Nephron (organoid): Measurements from ENCODE around the gene SRC.

Source experiments
- H3K27ac Mint-ChIP-seq, 3 experiments: 2 replicates each; pipeline ENCODE4 v1.8.0; 2020; ENCODE audit warnings: mixed read lengths in 3 of 3, mild to moderate bottlenecking in 2 of 3, moderate library complexity in 1 of 3
- H3K27me3 Mint-ChIP-seq: 2 replicates; pipeline ENCODE4 v1.8.0; 2021; ENCODE audit warnings: low read depth, mild to moderate bottlenecking, moderate library complexity, mixed read lengths
- H3K36me3 Mint-ChIP-seq: 2 replicates; pipeline ENCODE4 v1.8.0; 2020; ENCODE audit warnings: low read depth, mixed read lengths
- H3K4me1 Mint-ChIP-seq: 2 replicates; pipeline ENCODE4 v1.8.0; 2020; ENCODE audit warnings: mixed read lengths
- H3K4me3 Mint-ChIP-seq, 3 experiments: 2 replicates each; pipeline ENCODE4 v1.8.0; 2020; ENCODE audit warnings: mild to moderate bottlenecking in 3 of 3, mixed read lengths in 3 of 3, moderate library complexity in 2 of 3
- H3K9me3 Mint-ChIP-seq: 2 replicates; pipeline ENCODE4 v1.8.0; 2020; ENCODE audit warnings: mixed read lengths
- TF ChIP-seq, protein P1 (sequence below), 3 experiments: fragments of 200-600 bp; sonication (generic); IDR thresholded peaks; one replicate each; pipeline ENCODE4 v1.5.0; 2021; ENCODE audit warnings: antibody characterized with exemption in 3 of 3; ENCODE audit not compliant: unreplicated experiment in 3 of 3

The SRC gene

GRCh38 chr20:37407019-37407566 is 61.2 kb downstream of the SRC start:
- H3K4me1 Mint-ChIP-seq: peaks cover 49% of the 10 kb centered on the region
- H3K4me3 Mint-ChIP-seq: peak overlapping the region; percentile 52 to 77 (median 64)
- no peaks in the 10 kb centered on the region for H3K9me3 Mint-ChIP-seq
- peak overlapping the region; percentile 82 to 91 (median 88) for H3K27ac Mint-ChIP-seq
- TF ChIP-seq, protein P1, sequence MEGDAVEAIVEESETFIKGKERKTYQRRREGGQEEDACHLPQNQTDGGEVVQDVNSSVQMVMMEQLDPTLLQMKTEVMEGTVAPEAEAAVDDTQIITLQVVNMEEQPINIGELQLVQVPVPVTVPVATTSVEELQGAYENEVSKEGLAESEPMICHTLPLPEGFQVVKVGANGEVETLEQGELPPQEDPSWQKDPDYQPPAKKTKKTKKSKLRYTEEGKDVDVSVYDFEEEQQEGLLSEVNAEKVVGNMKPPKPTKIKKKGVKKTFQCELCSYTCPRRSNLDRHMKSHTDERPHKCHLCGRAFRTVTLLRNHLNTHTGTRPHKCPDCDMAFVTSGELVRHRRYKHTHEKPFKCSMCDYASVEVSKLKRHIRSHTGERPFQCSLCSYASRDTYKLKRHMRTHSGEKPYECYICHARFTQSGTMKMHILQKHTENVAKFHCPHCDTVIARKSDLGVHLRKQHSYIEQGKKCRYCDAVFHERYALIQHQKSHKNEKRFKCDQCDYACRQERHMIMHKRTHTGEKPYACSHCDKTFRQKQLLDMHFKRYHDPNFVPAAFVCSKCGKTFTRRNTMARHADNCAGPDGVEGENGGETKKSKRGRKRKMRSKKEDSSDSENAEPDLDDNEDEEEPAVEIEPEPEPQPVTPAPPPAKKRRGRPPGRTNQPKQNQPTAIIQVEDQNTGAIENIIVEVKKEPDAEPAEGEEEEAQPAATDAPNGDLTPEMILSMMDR (IDR thresholded peaks at IDR 0.05; ENCODE audit: unreplicated experiment in 3 of 3): no peak
- H3K36me3 Mint-ChIP-seq: peaks cover 9% of the 10 kb centered on the region
- H3K27me3 Mint-ChIP-seq: peaks cover 4% of the 10 kb centered on the region

DNA sequence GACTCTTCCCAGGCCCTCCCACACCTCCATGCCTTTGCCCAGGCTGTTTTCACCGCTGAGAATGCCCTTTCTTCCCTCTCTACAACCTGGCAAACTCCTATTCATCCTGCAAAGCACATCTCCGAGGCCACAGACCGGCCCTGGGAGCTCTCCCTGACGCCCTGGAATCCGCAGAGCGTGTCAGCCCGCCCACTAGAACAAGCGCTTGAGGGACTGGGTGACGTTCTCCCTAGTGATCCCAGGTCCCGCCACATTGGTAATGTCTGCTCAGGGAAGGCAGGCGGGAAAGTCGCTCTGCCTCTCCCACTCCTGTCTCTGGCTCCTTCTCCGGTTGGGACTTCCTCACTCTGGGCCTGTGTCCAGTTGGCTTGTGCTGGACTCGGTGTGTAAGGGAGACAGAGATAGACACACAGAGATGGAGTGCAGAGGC is 61.6 kb downstream of the SRC start:
- H3K36me3 Mint-ChIP-seq: peaks cover 7% of the 10 kb centered on the region
- H3K4me1 Mint-ChIP-seq: peaks cover 49% of the 10 kb centered on the region
- peak overlapping the region; percentile 52 to 77 (median 64) for H3K4me3 Mint-ChIP-seq
- peaks cover 4% of the 10 kb centered on the region for H3K27me3 Mint-ChIP-seq
- TF ChIP-seq, protein P1 (IDR thresholded peaks at IDR 0.05; ENCODE audit: unreplicated experiment in 3 of 3): no peak
- no peaks in the 10 kb centered on the region for H3K9me3 Mint-ChIP-seq
- H3K27ac Mint-ChIP-seq: peak overlapping the region; percentile 82 to 91 (median 88)

DNA sequence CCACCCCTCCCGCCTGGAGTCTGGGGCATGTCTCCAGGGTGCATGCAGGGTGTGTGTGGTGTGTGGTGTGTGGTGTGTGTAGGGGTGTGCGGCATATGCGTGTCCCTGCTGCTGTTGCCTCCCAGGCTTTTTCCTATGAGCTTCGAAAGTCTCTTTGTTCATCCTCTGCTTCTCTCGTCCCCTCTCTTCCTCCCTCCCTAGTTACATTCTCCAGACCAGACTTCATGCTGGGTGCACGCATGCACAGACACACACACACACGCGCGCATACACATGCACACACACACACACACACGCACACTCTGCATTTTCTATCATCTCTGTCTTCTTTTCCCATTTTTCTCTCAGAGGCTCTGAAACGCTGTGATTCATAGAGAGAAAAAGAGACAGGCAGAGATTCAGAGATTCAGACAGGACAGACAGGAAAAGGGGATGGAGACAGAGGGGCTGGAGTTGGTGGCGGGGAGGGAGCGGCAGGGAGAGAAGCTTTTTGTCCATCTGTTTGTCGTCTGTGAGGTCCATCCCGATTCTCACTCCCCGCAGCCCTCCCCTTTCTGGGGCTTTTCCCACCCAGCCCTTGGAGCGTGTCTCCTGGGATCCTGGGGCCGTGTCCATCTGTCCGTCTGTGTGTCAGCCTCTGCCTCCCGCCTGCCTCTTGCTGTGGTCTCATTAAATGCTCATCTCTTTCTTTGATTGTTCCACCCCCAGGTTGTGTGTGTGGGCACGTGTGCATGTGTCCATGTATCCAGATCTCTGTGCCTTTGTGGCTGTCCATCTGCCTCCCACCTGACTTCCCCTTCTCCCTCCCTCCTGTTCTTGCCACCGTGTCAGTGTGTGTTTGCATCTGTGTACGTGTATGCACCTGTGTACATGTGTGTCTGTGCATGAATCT is 62.6 kb downstream of the SRC start:
- Mint-ChIP-seq H3K27me3 (peaks cover 5% of the 10 kb centered on the region), H3K4me3 (peak overlapping the region; percentile 45 to 71 (median 49)), H3K9me3 (no peaks in the 10 kb centered on the region), H3K27ac (peak overlapping the region; percentile 82 to 91 (median 88)), H3K36me3 (peaks cover 4% of the 10 kb centered on the region), H3K4me1 (peaks cover 49% of the 10 kb centered on the region)
- TF ChIP-seq, protein P1 (IDR thresholded peaks at IDR 0.05; ENCODE audit: unreplicated experiment in 3 of 3): no peak

DNA sequence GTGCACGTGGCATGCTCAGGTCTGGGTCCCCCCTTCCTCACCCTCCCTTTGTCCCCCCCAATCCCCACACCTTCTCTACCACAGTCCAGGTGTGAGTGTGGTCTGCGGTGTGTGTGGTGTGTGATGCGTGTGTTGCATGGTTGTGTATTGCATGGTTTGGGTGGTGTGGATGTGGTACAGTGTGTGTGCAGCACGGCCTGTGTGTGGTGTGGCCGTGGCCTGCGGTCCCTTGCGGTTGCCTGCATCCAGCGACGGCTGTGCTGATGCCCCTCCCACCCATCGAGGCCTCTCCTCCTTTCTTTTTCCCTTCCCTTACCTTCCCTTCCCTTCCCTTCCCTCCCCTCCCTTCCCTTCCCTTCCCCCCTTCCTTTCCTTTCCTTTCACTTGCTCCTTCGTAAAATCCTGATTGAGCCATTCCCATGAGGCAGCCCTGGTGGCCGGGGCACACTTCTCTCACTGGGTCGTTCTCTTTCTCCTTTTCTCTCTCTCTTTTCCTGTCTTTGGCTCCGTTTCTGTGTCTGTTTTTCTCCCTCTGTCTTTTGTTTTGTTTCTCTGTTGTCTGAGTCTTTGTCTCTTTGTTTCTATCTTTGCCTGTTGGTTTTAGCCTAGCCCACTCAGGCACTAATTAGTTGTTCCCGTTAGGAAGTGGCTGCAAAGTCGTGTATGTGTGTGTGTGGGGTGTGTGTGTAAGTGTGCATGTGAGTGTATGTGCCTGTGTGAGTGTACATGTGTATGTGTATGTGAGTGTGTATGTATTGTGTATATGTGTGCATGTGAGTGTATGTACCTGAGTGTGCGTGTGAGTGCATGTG is 65.7 kb downstream of the SRC start:
- Mint-ChIP-seq H3K9me3 (no peaks in the 10 kb centered on the region), H3K36me3 (no peaks in the 10 kb centered on the region), H3K27me3 (peaks cover 27% of the 10 kb centered on the region), H3K27ac (no peak overlapping the region), H3K4me1 (peaks cover 49% of the 10 kb centered on the region), H3K4me3 (no peak overlapping the region)
- TF ChIP-seq, protein P1 (IDR thresholded peaks at IDR 0.05; ENCODE audit: unreplicated experiment in 3 of 3): no peak

GRCh38 chr20:37413023-37413334 is 67.0 kb downstream of the SRC start:
- H3K4me1 Mint-ChIP-seq: peaks cover 44% of the 10 kb centered on the region
- no peak overlapping the region for H3K4me3 Mint-ChIP-seq
- peaks cover 27% of the 10 kb centered on the region for H3K27me3 Mint-ChIP-seq
- no peaks in the 10 kb centered on the region for H3K36me3 Mint-ChIP-seq
- TF ChIP-seq, protein P1 (IDR thresholded peaks at IDR 0.05; ENCODE audit: unreplicated experiment in 3 of 3): no peak
- H3K9me3 Mint-ChIP-seq: no peaks in the 10 kb centered on the region
- no peak overlapping the region for H3K27ac Mint-ChIP-seq
